Measurements from ENCODE around the gene KRTAP9-1.

KRTAP9-1 gene

DNA sequence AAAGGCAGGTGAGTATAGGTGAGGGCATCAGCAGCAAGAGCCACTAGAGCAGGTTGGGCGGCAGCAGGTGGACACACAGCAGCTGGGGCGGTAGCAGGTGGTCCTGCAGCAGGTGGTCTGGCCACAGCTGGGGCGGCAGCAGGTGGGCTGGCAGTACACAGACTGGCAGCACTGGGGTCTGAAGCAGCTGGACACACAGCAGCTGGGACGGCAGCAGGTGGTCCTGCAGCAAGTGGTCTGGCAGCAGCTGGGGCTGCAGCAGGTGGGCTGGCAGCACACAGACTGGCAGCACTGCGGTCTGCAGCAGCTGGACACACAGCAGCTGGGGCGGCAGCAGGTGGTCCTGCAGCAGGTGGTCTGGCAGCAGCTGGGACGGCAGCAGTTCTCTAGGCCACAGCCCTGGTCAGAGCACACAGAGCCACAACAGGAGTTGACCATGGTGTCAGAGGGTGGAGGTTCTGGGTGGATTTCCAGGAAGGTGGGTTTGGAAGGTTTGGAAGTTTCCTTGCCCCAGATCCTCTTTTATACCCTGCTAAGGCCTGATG, 11.9 kb upstream of the KRTAP9-1 start, which contains the start of gene KRTAP4-2:
Gene KRTAP4-2, minus strand, starts transcription at position 495 of the 545 bp plus-strand sequence. Its CDS starts 57 bp downstream, at position 438.
- H3K27ac ChIP-seq = no peak within 1 kb of the TSS
- no peak within 1 kb of the TSS for H3K4me3 ChIP-seq (ENCODE audit: low read depth, low read length)
- no peak for TF ChIP-seq CTCF (IDR thresholded peaks at IDR 0.05; ENCODE audit: low read depth, low read length)

GRCh38 chr17:41178341-41178740, 11.3 kb upstream of the KRTAP9-1 start:
- no peak for DNase-seq
- TF ChIP-seq CTCF (IDR thresholded peaks at IDR 0.05; ENCODE audit: low read depth, low read length) = no peak
- Histone ChIP-seq H3K9me3 (ENCODE audit: severe bottlenecking) (peaks cover 2% of the 10 kb centered on the region), H3K4me3 (ENCODE audit: low read depth, low read length) (no peak overlapping the region), H3K36me3 (no peaks in the 10 kb centered on the region), H3K27me3 (ENCODE audit: insufficient read depth, low read depth, severe bottlenecking) (peaks cover 91% of the 10 kb centered on the region), H3K27ac (no peak overlapping the region)

More for the DNA sequence above, 11.9 kb upstream of the KRTAP9-1 start, which contains the start of gene KRTAP4-2:
- Histone ChIP-seq H3K36me3 (no peaks in the 10 kb centered on the region), H3K9me3 (ENCODE audit: severe bottlenecking) (peaks cover 2% of the 10 kb centered on the region), H3K27me3 (ENCODE audit: insufficient read depth, low read depth, severe bottlenecking) (peaks cover 91% of the 10 kb centered on the region)
- no peak for DNase-seq

- Histone ChIP-seq H3K36me3 (no peaks in the 10 kb centered on the region), H3K27me3 (ENCODE audit: insufficient read depth, low read depth, severe bottlenecking) (peaks cover 91% of the 10 kb centered on the region), H3K4me3 (ENCODE audit: low read depth, low read length) (no peak overlapping the region), H3K9me3 (ENCODE audit: severe bottlenecking) (peaks cover 2% of the 10 kb centered on the region), H3K27ac (no peak overlapping the region)
- no peak for TF ChIP-seq CTCF (IDR thresholded peaks at IDR 0.05; ENCODE audit: low read depth, low read length)
- no peak for DNase-seq
Measured at GRCh38 chr17:41178843-41179616, 10.7 kb upstream of the KRTAP9-1 start.

DNA sequence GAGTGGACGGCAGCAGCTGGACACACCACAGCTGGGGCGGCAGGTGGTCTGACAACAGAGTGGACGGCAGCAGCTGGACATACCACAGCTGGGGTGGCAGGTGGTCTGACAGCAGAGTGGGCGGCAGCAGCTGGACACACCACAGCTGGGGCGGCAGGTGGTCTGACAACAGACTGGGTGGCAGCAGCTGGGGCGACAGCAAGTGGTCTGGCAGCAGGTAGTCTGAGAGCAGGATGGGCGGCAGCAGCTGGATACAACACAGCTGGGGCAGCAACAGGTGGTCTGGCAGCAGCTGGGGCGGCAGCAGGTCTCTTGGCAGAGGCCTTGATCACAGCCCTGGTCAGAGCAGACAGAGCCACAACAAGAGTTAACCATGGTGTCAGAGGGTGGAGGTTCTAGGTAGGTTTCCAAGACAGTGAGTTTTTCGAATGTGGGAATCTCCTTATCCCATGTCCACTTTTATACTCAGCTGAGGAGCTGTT, 5.2 kb upstream of the KRTAP9-1 start, which contains the start of gene KRTAP4-1:
Gene KRTAP4-1, minus strand, starts transcription at position 432 of the 482 bp plus-strand sequence. Its CDS starts 57 bp downstream, at position 375.
- Histone ChIP-seq H3K27me3 (ENCODE audit: insufficient read depth, low read depth, severe bottlenecking) (peaks cover 88% of the 10 kb centered on the region), H3K4me3 (ENCODE audit: low read depth, low read length) (no peak within 1 kb of the TSS), H3K9me3 (ENCODE audit: severe bottlenecking) (no peaks in the 10 kb centered on the region), H3K27ac (no peak within 1 kb of the TSS), H3K36me3 (no peaks in the 10 kb centered on the region)
- no peak for DNase-seq
- no peak for TF ChIP-seq CTCF (IDR thresholded peaks at IDR 0.05; ENCODE audit: low read depth, low read length)

DNA sequence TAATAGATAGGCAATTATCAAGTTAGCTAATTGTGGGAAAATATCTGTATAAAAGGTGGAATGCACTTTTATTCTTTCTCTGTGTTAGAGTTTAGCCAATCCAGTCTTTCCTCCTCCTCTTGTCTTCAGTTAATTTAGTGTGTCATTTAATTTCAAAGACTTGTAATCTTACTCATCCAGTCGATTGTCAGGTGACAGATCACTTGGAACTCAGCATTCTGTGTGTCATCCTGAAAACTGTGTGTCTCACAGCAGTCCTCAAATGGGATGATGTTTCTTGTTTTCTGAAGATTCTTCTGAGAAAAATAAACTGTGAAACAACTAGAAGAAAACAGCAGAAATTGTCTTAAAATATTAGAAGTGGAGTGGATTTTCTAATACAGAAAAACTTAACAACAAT, 4.7 kb upstream of the KRTAP9-1 start:
- DNase-seq = no peak
- H3K9me3 ChIP-seq (ENCODE audit: severe bottlenecking) = no peaks in the 10 kb centered on the region
- TF ChIP-seq CTCF (IDR thresholded peaks at IDR 0.05; ENCODE audit: low read depth, low read length) = no peak
- no peak overlapping the region for H3K27ac ChIP-seq
- H3K4me3 ChIP-seq (ENCODE audit: low read depth, low read length) = no peak overlapping the region
- H3K36me3 ChIP-seq = no peaks in the 10 kb centered on the region
- peaks cover 88% of the 10 kb centered on the region for H3K27me3 ChIP-seq (ENCODE audit: insufficient read depth, low read depth, severe bottlenecking)
